ENCODE data around the gene DEPDC5. TPM values are rescaled to one million over a fixed set of nuclear protein-coding genes. Genes with fewer than 3 reads are reported as not detected.
A peak's percentile ranks its signal among the peaks of the same experiment; 100 is the strongest.

The DEPDC5 gene
- total RNA-seq, 1 experiment from 2014 or later: 7.9 TPM

DNA sequence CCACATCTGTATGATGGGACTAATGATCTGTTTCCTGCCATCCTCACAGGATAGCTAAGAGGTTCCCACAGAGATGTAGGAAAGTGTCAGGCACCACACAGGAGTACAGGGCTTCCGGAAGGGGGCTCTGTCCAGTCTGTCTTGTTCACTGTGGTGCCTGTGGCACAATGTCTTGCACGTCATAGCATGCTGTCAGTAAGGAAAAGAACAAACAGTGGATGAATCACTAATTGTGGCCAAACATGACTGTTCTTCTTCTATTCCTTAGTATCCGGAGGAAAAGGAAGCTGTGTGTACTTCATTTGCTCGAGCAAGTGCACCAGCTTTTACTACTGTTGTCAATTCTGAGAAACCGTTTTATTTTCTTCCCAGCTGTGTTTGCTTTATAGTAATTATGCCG is 117.1 kb downstream of the DEPDC5 start:
- Histone ChIP-seq H3K4me1 (ENCODE audit: insufficient read depth, low read length) (peaks cover 38% of the 10 kb centered on the region), H3K9me2 (replicated peaks; ENCODE audit: low read length) (no peaks in the 10 kb centered on the region), H3K27ac (ENCODE audit: low read length) (peak overlapping the region; percentile 94), H3K9ac (ENCODE audit: low read length) (peak overlapping the region; percentile 69), H2AFZ (ENCODE audit: low read length) (no peak overlapping the region), H4K20me1 (ENCODE audit: low read length) (no peaks in the 10 kb centered on the region), H3K27me3 (ENCODE audit: low read length) (no peaks in the 10 kb centered on the region), H3K4me3 (ENCODE audit: low read length) (no peak overlapping the region), H3F3A (ENCODE audit: low read length, unreplicated experiment) (peaks cover 8% of the 10 kb centered on the region), H3K79me2 (ENCODE audit: low read length) (no peaks in the 10 kb centered on the region), H3K4me2 (ENCODE audit: low read length) (peak overlapping the region; percentile 50), H3K9me3 (ENCODE audit: low read length) (no peaks in the 10 kb centered on the region), H3K36me3 (ENCODE audit: low read depth, low read length) (no peaks in the 10 kb centered on the region)
- POLR2A ChIA-PET (ENCODE audit: unreplicated experiment): interaction anchor here (0.5 kb wide), 1 partner anchor 82 kb away, joined by 3 read pairs; no protein-coding TSS in a partner anchor
- TF ChIP-seq EZH2 (IDR thresholded peaks at IDR 0.05; ENCODE audit: low read length, unreplicated experiment): no peak
- TF ChIP-seq, protein P1, sequence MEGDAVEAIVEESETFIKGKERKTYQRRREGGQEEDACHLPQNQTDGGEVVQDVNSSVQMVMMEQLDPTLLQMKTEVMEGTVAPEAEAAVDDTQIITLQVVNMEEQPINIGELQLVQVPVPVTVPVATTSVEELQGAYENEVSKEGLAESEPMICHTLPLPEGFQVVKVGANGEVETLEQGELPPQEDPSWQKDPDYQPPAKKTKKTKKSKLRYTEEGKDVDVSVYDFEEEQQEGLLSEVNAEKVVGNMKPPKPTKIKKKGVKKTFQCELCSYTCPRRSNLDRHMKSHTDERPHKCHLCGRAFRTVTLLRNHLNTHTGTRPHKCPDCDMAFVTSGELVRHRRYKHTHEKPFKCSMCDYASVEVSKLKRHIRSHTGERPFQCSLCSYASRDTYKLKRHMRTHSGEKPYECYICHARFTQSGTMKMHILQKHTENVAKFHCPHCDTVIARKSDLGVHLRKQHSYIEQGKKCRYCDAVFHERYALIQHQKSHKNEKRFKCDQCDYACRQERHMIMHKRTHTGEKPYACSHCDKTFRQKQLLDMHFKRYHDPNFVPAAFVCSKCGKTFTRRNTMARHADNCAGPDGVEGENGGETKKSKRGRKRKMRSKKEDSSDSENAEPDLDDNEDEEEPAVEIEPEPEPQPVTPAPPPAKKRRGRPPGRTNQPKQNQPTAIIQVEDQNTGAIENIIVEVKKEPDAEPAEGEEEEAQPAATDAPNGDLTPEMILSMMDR (conservative IDR thresholded peaks at IDR 0.05; ENCODE audit: low read depth, low read length): peak; percentile 57
- DNase-seq: peak; percentile 91
- intact Hi-C loops (cut with micrococcal nuclease): loop anchor here (2.0 kb wide), 1 partner anchor 74 kb away; the partner anchor contains the start of gene YWHAH
- CTCF ChIA-PET: interaction anchor here (0.6 to 1.2 kb wide), 4 partner anchors 25 to 112 kb away, joined by 3 to 14 read pairs (median 4); no protein-coding TSS in a partner anchor
- peak; percentile 97 for ATAC-seq
- no TSS peak for BruUV-seq (replicated peaks)

DNA sequence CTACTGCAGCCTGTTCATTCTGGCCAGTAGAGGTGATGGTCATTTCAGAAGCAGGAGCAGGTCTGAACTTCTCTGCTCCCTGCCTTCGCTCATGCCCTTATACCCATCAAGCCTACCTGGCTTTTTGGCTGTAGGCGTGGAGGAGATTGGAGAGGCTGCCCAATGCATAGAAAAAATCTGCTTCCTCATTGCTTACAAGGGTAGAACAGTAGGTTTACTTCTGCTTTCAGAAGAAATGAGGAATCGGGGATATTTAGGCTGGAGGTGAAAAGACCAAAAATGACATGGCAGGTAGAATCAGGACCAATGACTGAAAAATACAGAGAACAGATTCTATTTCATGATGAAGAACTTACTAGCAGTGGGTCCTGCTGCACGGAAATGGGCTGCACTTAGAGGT is 117.7 kb downstream of the DEPDC5 start:
- Histone ChIP-seq H3K36me3 (ENCODE audit: low read depth, low read length) (no peaks in the 10 kb centered on the region), H3K4me3 (ENCODE audit: low read length) (no peak overlapping the region; the same call in 1 of the 2 replicates), H3K4me1 (ENCODE audit: insufficient read depth, low read length) (peaks cover 38% of the 10 kb centered on the region), H2AFZ (ENCODE audit: low read length) (no peak overlapping the region), H3K4me2 (ENCODE audit: low read length) (peak overlapping the region; percentile 50), H3K9ac (ENCODE audit: low read length) (peak overlapping the region; percentile 68), H3K9me3 (ENCODE audit: low read length) (no peaks in the 10 kb centered on the region), H3K27ac (ENCODE audit: low read length) (peak overlapping the region; percentile 94), H4K20me1 (ENCODE audit: low read length) (no peaks in the 10 kb centered on the region), H3K9me2 (replicated peaks; ENCODE audit: low read length) (no peaks in the 10 kb centered on the region), H3F3A (ENCODE audit: low read length, unreplicated experiment) (peaks cover 8% of the 10 kb centered on the region), H3K27me3 (ENCODE audit: low read length) (no peaks in the 10 kb centered on the region), H3K79me2 (ENCODE audit: low read length) (no peaks in the 10 kb centered on the region)
- CTCF ChIA-PET: interaction anchor here (0.6 to 1.2 kb wide), 4 partner anchors 26 to 113 kb away, joined by 3 to 14 read pairs (median 4); no protein-coding TSS in a partner anchor
- POLR2A ChIA-PET (ENCODE audit: unreplicated experiment): no interaction called here
- intact Hi-C loops (cut with micrococcal nuclease): loop anchor here (2.0 kb wide), 1 partner anchor 73 kb away; the partner anchor contains the start of gene YWHAH
- DNase-seq (no peak), ATAC-seq (no peak)
- TF ChIP-seq EZH2phosphoT487 (IDR thresholded peaks at IDR 0.05; ENCODE audit: borderline replicate concordance, low read length): no peak
- TF ChIP-seq, protein P1 (conservative IDR thresholded peaks at IDR 0.05; ENCODE audit: low read depth, low read length): no peak
- TF ChIP-seq EZH2 (IDR thresholded peaks at IDR 0.05; ENCODE audit: low read length, unreplicated experiment): no peak
- BruUV-seq (replicated peaks): no TSS peak

DNA sequence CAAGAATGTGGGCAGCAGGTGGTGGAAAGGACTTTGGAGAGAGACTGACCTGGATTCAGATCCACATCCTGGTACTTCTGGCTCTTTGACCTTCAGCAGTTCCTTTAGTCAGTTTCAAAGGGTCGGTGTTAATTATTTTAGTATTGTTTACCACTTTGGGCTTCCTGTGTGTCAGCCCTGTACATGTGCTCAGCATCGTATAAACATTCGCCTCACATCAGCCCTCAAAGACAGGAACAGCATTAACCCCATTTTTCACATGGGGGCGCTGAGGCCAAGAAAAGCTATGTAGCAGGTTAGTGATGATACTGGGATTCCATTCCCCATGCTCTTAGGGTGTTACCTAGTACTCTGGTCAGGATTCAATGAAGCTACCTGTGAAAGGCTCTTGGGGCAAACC is 118.4 kb downstream of the DEPDC5 start:
- ATAC-seq (no peak), DNase-seq (no peak)
- H2AFZ ChIP-seq (ENCODE audit: low read length): no peak overlapping the region
- H3K4me2 ChIP-seq (ENCODE audit: low read length): 0 out of 2 replicates have a peak overlapping the region, but pooled peaks have one; percentile 50
- POLR2A ChIA-PET (ENCODE audit: unreplicated experiment): no interaction called here
- H3K27ac ChIP-seq (ENCODE audit: low read length): peak overlapping the region; percentile 94
- H3K4me1 ChIP-seq (ENCODE audit: insufficient read depth, low read length): peaks cover 33% of the 10 kb centered on the region
- H3F3A ChIP-seq (ENCODE audit: low read length, unreplicated experiment): peaks cover 8% of the 10 kb centered on the region
- no peaks in the 10 kb centered on the region for H4K20me1 ChIP-seq (ENCODE audit: low read length)
- no TSS peak for BruUV-seq (replicated peaks)
- no peak overlapping the region for H3K4me3 ChIP-seq (ENCODE audit: low read length)
- TF ChIP-seq, protein P1 (conservative IDR thresholded peaks at IDR 0.05; ENCODE audit: low read depth, low read length): no peak
- TF ChIP-seq EZH2 (IDR thresholded peaks at IDR 0.05; ENCODE audit: low read length, unreplicated experiment): no peak
- no peak for TF ChIP-seq EZH2phosphoT487 (IDR thresholded peaks at IDR 0.05; ENCODE audit: borderline replicate concordance, low read length)
- H3K9ac ChIP-seq (ENCODE audit: low read length): peak overlapping the region; percentile 68; the same call in 1 of the 2 replicates
- no peaks in the 10 kb centered on the region for H3K9me3 ChIP-seq (ENCODE audit: low read length)
- no peaks in the 10 kb centered on the region for H3K79me2 ChIP-seq (ENCODE audit: low read length)
- H3K27me3 ChIP-seq (ENCODE audit: low read length): no peaks in the 10 kb centered on the region
- intact Hi-C loops (cut with micrococcal nuclease): no loop called here
- CTCF ChIA-PET: no interaction called here
- H3K36me3 ChIP-seq (ENCODE audit: low read depth, low read length): no peaks in the 10 kb centered on the region
- H3K9me2 ChIP-seq (replicated peaks; ENCODE audit: low read length): no peaks in the 10 kb centered on the region
